Fibroblast of skin of abdomen (primary cell): Measurements from ENCODE around the gene SCG3. TPM values are rescaled to one million over a fixed set of nuclear protein-coding genes. Genes with fewer than 3 reads are reported as not detected.
"Not testable (repeated sequence)": the region's sequence is repeated elsewhere in the genome, so short reads cannot be mapped to it uniquely, and the experiment has no call there.

Source experiments
- DNase-seq: peaks from one replicate; pipeline ENCODE4 v3.0.0-alpha.2; 2013
- polyA plus RNA-seq, 2 experiments: library from polyadenylated mRNA; unstranded; fragments of 120-200 nt; gene quantifications; one replicate each; pipeline ENCODE4 v1.2.1, GENCODE V29; 2013; ENCODE audit not compliant: insufficient read length in 2 of 2

SCG3 gene
- not detected for polyA plus RNA-seq (2013, experiment 1 of 2; ENCODE audit: insufficient read length)
- polyA plus RNA-seq (2013, experiment 2 of 2; ENCODE audit: insufficient read length): 0.05 TPM

DNA sequence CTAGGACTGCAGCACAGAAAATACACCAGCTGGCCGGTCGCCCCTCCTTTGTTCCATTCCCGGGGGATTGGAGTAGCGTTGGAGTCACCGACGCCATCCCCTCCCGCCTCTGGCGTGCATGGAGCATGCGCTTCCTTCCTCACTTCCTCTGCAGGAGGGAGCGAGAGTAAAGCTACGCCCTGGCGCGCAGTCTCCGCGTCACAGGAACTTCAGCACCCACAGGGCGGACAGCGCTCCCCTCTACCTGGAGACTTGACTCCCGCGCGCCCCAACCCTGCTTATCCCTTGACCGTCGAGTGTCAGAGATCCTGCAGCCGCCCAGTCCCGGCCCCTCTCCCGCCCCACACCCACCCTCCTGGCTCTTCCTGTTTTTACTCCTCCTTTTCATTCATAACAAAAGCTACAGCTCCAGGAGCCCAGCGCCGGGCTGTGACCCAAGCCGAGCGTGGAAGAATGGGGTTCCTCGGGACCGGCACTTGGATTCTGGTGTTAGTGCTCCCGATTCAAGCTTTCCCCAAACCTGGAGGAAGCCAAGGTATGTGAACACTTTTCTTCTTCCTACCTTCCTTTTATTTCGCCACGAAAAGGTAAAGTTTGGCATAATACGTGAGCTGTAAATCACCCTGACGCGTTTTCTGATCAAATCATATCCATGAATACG, at the start of gene SCG3:
Gene SCG3, plus strand, starts transcription at position 201 of the 661 bp plus-strand sequence. Its CDS starts 253 bp downstream, at position 454.
- peak; percentile 63 for DNase-seq

DNA sequence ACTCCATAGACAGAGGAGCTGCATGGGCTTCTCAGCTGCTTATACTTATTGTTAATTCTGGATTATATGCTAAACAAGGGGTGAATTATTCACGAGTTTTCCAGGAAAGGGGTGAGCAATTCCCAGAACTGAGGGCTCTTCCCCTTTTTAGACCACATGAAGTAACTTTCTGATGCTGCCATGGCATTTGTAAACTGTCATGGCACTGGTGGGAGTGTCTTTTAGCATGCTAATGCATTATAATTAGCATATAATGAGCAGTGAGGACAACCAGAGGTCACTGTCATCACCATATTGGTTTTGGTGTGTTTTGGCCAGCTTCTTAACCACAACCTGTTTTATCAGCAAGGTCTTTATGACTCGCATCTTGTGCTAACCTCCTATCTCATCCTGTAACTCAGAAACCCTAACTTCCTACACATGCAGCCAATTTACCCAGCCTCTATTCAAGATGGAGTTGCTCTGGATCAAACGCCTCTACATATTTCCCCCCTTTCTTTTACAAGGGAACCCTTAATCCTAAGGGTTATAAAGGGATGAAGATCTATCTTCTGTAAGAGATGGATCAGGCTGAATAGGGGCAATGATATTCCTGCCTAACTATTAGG, 46.6 kb upstream of the SCG3 start:
- no peak for DNase-seq

DNA sequence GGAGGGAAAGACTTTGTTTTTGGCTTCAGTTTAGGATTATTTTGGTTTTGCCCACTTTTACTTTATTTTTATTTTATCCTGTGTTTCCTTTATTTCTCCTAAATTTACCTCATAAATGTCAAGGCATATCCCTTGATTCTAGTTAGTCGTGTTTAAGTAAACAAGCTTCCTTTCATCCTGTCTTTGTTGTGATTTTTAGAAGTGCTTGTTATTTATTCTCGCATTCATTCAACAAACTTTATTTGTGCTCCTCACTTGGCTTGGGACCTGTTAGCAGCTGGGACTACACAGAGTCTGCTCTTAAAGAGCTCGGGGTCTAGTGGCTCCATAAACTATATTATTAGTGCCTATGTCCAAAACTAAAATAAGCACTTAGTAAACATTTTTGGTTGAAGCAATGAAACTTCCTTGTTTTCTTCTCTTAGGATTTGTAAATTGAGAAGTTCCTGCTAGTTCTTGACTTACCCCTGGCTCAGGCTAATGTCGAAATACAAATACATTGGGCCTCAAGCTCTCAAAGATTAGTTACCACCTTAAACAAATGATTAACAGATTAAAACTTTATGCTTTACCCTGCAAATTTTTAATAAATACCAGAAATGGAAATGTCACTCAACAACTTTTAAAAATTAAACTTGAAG, 39.7 kb upstream of the SCG3 start:
- no peak for DNase-seq

DNA sequence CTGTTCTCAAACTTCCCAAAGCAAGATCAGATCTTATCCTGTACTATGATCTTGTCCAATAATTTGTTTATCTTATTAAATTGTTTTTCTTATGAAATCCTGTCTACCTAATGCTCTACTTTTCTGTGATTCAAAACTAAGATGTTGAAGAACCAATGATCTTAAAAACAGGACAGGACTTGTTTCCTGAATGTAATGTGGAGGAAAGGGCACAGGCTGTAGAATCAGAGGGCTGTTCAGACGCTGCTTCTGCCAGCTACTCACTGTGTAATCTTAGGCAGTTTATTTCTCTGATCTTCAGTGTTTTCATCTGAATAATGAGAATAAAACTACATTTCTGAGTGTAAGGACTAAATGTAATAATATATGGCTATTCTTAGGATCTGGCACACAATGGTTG, 38.6 kb upstream of the SCG3 start:
- no peak for DNase-seq

DNA sequence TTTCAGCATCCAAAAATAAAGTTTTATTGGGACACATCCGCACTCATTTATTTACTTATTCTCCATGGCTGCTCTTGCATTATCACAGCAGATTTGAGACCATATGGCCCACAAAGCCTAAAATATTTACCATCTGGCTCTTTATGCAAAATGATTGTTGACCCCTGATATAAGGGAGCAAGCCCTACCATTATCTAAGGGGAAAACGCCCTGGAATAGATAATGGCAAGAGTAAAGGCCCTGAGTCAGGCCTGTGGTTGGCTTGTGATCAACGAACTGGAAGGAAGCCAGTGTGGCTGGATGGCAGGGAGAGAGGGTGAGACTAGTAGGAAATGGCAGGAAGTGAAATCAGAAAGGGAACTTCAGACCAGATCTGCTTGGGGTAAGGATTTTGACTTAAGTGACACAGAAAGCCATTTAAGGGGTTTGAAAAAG, 34.2 kb upstream of the SCG3 start:
- peak; percentile 31 for DNase-seq

DNA sequence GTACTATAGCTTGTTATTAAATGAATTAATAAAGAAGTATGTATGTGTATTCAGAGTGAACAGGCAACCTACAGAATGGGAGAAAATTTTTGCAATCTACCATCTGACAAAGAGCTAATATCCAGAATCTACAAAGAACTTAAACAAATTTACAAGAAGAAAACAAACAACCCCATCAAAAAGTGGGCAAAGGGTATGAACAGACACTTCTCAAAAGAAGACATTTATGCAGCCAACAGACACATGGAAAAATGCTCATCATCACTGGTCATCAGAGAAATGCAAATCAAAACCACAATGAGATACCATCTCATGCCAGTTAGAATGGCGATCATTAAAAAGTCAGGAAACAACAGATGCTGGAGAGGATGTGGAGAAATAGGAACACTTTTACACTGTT, 33.2 kb upstream of the SCG3 start:
- DNase-seq: not testable (repeated sequence)

DNA sequence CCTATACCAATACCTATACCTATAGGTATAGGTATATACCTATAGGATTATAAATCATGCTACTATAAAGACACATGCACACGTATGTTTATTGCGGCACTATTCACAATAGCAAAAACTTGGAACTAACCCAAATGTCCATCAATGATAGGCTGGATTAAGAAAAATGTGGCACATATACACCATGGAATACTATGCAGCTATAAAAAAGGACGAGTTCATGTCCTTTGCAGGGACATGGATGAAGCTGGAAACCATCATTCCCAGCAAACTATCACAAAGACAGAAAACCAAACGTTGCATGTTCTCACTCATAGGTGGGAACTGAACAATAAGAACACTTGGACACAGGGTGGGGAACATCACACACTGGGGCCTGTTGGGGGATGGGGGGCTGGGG, 32.7 kb upstream of the SCG3 start:
- not testable (repeated sequence) for DNase-seq

DNA sequence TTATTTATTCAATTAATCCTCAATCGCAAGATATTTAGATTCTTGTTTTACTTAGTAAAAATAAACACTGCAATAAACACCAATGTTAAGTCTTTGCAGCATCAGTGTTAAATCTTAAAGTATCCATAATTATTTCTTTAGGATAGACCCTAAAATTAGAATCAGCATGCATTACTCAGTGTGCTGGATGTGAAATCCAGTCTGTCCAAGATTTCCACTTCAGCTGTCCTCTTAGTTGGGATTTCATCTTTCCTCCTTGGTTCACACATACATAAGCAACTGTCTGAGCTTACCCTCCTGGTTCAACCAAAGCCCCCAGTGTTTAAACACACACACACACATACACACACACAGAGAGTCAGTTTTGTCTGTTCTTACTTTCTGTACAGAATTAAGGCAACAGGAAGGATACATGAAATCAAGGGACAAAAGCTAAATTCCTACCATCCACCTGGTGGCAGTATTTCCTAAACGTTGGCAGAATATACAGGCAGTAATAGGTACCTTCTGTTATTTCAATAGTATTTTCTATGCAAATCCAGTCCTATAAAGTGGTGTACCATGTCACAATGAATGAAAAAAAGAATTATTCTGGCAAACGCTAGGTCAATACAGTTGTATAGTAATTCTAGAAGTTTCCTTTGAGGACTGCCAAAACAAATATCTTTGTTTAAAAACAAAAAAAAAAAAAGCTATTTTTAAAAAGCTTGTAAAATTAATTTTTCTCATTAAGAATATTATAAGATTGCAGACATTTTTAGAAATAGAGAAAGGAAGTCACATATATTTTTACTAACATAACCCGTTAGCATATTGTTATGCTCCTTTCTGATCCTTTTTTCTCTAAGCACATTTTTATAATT, 31.4 kb upstream of the SCG3 start:
- peak; percentile 67 for DNase-seq

DNA sequence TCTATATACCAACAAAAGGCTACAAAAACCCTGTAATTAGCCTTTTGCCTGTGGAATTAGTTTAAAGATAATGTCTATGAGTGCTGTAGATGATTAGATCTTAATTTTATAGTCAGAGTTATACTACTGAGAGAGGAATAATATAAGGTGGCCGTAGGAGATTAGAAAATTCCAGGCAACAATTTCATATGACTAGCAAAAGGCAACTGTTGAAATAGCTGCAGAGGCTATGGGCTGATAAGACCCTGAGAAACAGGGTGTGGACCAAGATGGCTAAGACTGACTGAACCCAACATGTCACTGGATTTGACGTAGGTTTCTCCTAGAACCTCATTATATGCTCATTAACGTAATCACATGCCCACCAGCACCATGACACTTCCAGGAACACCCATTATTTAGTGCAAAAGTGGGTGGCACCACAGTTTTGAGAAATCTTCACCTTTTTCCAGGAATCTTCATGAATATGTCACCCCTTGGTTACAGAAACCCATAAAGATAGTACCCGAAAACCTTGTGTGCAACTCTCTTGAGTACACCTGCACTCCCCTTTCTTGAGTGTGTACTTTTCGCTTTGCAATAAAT, 29.1 kb upstream of the SCG3 start:
- no peak for DNase-seq

DNA sequence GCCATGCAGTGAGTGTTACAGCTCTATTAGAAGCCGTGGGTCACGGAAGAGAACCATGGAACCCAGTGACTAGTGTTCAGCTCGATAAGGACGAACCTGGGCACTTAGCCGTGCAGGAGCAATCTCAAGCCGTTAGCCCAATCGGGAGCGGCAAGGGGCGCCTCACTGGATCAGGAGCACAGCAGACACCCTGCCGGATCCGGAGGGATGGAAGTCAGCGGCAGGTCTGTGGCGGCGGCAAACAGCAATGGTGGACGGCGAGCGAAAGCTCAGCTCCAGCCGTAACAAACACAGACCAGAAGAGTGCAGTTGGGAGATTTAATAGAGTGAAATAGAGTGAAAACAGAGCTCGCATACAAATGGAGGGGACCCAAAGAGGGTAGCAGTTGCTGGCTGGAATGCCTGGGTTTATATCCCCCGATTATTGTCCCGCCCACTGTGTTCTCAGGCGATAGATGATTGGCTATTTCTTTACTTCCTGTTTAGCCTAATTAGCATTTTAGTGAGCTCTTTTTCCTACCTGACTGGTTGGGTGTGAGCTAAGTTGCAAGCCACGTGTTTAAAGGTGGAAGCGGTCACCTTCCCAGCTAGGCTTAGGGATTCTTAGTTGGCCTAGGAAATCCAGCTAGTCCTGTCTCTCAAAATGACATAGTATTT, 25.8 kb upstream of the SCG3 start:
- not testable (repeated sequence) for DNase-seq

DNA sequence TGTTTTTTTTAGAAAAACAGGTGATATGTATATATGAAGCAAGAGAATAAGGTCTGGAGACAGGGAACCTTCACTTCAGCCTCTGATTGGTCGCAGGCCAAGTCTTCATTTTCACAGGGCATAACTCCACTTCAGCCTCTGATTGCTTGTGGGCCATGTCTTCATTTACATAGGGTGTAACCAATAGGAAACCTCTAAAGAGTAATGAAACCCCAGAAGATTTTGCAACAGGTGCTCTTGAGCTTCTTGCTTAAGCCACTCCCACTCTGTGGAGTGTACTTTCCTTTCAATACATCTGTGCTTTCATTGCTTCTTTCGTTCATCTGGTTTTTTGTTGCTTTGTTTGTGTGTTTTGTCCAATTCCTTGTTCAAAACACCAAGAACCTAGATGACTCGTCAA, 22.6 kb upstream of the SCG3 start:
- no peak for DNase-seq

DNA sequence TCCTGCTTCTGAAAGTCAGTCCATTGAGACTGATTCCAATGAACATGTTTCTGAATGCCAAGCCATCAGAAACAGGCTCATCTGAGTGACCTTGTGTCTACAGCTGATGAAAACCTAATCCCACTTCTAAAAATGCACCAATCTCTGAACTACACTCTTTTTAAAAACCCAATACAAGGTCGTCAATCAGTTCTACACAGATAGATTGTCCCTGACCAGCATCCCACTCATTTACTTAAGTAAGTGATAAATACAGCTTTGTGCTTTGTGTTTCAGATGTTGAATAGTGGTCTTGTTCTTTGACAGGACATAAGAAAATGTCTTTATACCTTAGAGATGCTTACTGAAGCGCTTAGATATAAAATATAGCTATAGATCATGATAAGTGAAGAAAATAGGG, 20.2 kb upstream of the SCG3 start:
- no peak for DNase-seq

DNA sequence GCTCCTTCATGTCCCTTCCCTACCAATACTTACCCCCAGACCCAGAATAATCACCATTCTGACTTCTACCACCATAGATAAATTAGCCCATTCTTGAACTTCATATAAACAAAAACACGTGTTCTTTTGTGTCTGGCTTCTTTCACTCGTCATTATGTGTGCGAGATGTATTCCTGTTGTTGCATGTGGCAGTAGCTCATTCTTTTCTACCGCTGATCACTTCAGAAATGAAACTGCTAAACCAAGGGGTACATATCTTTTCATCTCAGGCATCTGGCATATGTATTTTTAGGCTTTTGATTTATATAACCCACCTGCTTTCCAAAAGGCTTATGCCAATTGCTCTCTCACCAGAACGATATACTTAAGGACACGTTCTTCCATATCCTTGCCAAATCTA, 13.8 kb upstream of the SCG3 start:
- no peak for DNase-seq

DNA sequence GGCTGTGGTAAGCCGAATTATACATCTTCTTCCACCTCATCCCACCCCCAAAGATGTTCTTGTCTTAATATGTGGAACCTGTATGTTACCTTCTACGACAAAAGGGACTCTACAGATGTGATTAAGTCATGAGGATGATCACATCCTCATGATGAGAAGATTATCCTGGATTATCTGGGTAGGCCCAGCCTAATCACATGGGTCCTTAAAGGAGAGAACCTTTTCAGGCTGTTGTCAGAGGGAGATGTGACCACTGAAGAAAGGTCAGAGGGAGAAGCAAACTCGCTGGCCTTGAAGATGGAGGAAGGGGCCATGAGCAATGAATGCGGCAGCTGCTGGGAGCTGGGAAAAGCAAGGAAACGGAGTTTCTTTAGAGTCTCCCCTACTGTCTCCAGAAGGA, 12.9 kb upstream of the SCG3 start:
- DNase-seq: no peak

DNA sequence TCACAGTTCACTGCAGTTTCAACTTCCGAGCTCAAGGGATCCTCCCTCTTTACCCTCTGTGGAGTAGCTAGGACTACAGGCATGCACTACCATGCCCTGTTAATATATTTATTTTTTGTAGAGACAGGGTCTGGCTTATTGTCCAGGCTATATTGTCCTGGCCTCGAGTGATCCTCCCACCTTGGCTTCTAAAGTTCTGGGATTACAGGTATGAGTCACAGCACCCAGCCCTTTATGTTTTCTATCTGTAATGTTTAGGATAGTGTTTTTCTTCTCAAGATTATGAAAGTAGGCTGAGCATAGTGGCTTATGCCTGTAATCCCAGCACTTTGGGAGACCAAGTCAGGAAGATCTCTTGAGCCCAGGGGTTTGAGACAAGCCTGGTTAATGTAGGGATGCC, 11.9 kb upstream of the SCG3 start:
- no peak for DNase-seq

DNA sequence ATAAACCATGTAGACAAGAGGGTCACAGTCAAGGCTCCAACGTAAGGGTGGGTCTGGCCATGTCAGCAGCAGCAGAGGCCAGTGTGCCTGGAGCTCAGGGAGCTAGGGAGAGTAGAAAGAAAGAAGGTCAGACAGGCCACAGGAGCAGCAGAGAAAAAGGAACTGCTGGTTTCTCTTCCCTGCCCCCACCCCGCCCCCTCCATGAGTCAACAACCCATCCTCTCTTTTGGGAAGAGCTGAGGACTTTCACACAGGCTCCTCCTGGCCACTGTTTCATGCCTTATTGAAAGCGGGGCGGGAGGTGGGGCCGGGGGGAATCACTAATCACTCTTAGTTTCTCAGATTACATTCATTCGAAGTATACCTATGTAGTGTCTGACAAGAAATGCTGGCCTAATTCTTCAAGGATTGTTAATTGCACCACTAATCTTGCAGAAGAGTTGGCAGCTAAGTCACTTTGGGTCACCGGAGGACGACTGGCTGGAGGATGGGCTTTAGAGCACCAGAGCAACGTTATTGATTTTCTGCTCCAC, 9.1 kb upstream of the SCG3 start:
- DNase-seq: no peak

DNA sequence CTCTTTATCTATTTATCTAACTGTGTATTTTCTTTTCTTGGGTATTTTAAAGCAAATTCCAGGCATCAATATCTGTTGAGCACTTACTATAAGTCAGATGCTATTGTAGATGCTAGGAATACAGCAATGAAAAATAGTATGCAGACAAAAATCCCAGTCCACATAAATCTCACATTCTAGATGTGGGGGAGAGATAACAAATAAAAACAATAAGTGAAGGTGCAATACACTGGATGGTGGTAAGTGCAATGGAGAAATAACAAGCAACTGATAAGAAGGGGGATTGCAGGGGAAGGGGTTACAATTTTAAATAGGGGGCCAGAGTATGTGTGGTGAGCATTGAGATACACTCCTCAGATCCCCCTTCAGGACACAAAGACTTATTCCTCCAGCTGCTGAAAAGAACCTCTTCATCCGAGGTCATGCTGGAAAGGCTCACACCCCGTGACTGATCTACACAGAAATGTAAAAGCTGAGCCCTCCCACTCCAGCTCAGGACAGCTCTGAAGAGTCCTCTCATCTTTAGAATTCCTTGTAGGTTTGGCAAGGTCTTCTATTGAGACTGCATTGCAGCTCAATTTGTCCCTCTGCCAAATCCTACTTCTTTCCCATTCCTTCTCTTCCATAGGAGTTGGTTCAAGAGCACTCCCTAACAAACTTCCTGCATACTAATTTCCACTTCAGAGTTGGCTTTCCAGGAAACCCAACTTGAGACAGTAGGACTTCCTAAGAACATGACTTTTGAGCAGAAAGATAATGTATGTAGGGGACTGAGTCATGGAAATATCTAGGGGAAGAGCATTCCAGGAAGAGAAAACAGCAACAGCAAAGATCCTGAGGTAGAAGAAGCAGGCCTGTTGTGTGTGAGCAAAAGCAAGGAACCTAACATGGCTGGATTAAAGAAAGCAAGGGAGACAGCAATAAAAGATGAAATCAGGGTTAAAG, 8.1 kb upstream of the SCG3 start:
- DNase-seq: no peak

DNA sequence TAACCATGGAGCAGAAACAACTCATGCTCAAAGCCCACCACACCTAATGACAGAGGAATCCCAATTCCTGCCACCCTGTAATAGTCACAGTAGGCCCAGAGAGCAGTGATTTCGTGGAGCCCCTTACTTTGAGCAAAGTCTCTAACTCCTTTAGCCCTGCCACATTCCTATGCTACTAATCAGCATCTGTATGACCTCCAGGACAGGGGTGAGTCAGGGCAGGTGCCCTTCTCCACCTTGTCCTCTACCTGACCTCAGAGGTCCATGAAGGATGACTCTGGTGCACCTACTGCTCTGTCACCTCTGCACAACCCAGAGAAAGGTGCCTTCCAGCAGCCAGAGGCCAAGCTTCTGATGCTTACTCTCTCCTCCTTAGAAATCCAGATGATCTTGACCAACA, 6.1 kb upstream of the SCG3 start:
- no peak for DNase-seq

DNA sequence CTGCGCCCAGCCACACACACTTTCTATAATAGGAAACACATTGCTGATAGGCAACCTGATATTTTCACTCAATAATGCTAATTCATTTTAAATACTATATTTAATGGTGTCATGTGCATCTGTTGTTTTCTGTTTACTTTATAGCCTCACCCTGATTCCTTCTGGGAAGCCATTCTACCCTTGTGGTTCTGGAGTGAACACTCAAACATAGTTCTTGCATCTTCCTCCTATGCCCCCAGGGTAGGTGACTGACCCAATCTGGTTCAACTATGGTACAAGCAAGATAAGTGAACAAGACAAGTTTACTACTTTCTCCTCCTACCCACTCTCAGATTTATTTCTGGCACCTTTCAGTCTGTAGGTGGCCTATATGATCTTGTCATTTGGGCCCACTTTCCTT, 4.3 kb upstream of the SCG3 start:
- DNase-seq: no peak

DNA sequence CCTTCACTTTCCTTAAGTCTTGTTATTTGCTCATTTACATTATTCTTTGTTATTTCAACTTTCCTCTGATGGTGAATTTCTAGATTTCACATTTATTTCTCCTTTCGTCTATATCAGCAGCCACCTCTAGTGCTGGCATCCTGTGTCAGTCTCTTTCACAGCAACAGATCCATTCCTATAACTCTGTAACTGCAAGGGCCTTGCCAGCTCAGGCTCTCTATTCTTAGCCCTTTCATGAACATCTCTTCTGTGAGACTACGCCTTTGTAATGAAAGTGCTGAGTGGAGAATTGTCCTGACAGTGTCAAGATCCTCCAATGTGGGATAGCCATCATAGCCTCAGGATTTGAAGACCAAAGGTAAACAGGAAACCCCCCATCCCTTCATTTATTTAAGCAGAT, 3.9 kb upstream of the SCG3 start:
- DNase-seq: no peak

DNA sequence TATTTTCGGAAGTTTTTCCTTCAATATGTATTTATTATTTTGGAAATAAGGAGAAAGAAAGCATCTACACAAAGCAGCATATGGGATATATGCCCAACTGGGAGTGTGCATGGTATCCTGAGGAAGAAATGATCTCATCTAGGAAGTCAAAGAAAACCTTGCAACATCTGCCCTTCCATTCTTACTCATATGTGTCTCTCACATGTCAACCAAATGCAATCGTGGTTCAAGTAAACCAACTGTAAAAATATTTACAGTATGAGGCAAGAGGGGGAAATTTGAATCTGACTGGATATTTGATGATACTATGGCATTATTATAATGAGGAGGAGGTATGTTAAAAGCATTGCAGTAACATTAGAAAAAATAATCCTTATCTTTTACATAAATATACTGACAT, 3.2 kb upstream of the SCG3 start:
- no peak for DNase-seq
